ENCODE results near the gene CCDC3.

CCDC3 gene

DNA sequence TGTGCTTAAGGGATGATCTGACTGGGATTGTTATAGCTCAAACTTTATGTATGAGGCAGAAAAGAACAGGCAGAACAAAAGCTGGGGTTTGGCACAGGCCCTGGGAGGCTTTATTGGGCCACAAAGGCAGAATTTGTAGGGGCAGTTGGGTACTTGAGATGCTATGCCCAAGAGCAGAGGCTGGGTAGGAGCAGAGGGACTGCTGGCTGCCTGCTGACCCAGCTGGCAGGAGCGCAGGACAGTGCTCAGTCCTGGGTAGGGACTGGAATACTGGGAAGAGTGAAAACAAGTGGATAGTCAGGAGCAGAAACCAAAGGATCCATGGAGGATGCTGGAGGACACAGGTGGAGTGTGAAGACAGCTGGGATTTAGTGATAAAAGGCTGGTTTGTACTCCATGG, 75.7 kb downstream of the CCDC3 start:
- in situ Hi-C loops (cut with MboI; ENCODE audit: low pct_unique_long_range_greater_than_20kb, low sequenced_read_pairs, unreplicated experiment): no loop called here

DNA sequence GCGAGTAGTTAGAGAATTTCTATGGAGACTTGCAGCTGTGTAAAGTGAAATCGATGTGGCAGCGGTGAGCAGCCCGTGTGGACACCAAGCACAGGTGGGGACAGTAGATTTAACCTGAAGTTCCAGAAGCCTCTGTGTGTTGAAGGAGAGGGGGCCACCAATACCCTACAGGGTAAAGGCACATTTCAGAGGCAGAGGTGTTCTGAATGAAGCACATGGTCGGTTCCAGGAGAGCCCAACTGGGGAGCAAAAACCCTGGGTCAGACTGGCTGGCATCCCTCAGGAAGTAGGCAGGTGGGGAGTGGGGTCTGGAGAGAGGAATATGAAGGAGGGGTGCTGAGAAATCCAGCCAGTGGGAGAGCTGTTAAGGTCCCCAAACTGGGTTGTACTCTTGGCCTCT, 76.6 kb downstream of the CCDC3 start:
- TF ChIP-seq, protein P1, sequence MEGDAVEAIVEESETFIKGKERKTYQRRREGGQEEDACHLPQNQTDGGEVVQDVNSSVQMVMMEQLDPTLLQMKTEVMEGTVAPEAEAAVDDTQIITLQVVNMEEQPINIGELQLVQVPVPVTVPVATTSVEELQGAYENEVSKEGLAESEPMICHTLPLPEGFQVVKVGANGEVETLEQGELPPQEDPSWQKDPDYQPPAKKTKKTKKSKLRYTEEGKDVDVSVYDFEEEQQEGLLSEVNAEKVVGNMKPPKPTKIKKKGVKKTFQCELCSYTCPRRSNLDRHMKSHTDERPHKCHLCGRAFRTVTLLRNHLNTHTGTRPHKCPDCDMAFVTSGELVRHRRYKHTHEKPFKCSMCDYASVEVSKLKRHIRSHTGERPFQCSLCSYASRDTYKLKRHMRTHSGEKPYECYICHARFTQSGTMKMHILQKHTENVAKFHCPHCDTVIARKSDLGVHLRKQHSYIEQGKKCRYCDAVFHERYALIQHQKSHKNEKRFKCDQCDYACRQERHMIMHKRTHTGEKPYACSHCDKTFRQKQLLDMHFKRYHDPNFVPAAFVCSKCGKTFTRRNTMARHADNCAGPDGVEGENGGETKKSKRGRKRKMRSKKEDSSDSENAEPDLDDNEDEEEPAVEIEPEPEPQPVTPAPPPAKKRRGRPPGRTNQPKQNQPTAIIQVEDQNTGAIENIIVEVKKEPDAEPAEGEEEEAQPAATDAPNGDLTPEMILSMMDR (IDR thresholded peaks at IDR 0.05; ENCODE audit: extremely low read depth, insufficient read depth, missing control alignments): no peak
- no peak for DNase-seq (ENCODE audit: low spot score)
- in situ Hi-C loops (cut with MboI; ENCODE audit: low pct_unique_long_range_greater_than_20kb, low sequenced_read_pairs, unreplicated experiment): no loop called here

More for the DNA sequence above, 75.7 kb downstream of the CCDC3 start:
- no peak for DNase-seq (ENCODE audit: low spot score)
- TF ChIP-seq, protein P1 (IDR thresholded peaks at IDR 0.05; ENCODE audit: extremely low read depth, insufficient read depth, missing control alignments): no peak

DNA sequence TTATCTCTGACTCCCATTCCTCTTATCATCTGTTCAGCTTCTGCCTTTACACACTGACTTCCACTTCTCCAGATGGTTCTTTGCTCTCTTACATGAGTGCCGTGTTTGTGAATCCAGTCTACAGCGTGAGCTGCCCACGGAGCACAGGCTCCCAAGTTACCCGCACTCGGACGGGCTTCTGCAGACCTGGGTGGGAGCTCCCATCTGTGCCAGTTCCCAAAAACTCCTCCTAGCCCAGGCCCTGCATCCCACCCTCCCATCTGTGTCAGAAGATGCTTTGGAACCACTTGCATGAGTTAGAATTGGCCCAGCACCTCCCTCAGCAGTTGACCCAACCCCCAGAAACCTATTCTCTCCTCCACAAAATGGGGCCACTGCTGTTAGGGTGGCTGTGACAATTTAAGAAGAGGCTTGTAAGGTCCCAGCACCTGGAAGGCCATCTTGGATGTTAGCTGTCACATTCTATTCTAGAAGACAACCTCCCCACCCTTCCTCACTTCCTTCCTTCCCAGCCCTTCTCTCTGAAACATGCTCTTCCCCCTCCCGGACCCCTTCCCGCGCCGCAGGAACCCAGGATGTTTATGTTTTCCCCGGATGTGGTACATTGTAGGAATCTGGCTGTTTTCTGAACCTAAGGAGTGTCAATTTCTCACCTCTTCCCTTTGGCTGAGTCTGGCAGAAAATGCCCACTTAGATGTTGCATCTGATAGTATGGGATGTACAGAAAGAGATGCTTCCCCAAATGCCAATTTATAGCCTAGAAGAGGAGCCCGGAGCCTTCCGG, 79.2 kb downstream of the CCDC3 start:
- in situ Hi-C loops (cut with MboI; ENCODE audit: low pct_unique_long_range_greater_than_20kb, low sequenced_read_pairs, unreplicated experiment): no loop called here

DNA sequence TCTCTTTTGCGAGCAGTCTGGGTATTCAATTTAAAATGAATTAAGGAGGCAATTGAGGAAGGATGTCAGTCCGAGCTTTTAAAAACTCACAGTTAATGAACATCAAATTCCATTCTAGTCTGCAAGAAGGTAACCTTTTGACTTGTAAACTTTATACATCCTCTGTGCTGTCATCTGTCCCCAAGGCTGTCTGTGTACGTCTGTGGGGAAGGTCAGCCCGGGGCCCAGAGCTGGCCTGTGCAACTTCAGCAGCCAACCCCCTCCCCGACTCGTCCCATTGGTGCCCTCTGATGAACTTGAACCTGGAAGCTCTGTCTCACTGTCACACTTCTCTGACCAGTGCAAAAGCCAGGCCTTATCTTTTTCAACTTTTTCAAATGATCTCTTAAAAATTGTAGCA, 80.3 kb downstream of the CCDC3 start:
- in situ Hi-C loops (cut with MboI; ENCODE audit: low pct_unique_long_range_greater_than_20kb, low sequenced_read_pairs, unreplicated experiment): no loop called here
- no peak for DNase-seq (ENCODE audit: low spot score)
- TF ChIP-seq, protein P1 (IDR thresholded peaks at IDR 0.05; ENCODE audit: extremely low read depth, insufficient read depth, missing control alignments): no peak

More for the DNA sequence above, 79.2 kb downstream of the CCDC3 start:
- TF ChIP-seq, protein P1 (IDR thresholded peaks at IDR 0.05; ENCODE audit: extremely low read depth, insufficient read depth, missing control alignments): no peak
- no peak for DNase-seq (ENCODE audit: low spot score)

DNA sequence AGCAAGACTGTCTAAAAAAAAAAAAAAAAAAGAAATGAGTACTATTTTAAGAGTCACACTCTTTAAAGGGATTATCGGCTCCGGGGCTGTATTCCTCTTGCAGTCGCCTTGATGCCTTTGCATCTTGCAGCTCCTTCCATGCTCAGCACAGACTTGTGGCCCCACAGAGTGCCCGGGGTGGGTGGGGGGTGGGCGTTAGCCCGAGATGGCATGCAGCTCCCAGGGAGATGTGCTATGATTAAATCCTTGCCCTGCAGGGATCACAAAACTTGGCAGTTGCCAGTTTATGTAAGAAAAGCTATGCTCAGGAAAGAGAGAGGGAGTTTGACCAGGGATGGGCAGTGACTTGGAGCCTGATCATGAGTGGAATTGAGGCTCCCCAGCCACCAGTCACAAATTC, 81.9 kb downstream of the CCDC3 start:
- DNase-seq (ENCODE audit: low spot score): no peak

DNA sequence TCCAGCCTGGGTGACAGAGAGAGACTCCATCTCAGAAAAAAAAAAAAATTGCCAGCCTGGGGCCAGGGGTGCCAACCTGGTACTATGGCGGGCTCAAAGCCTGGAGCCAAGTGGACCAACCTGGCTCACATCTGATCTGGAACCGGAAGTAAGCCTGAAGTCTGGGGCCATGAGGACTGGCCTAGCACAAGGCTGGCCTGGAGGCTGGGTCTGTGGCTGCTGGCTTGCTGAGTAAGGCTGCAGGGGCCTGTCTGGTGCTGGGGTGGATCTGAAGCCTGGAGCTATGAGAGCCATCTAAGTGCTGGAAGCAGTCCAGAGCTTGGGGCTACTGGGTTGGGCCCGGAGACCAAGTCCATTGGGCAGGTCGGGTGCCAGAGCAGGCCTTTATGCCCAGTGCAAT, 84.9 kb downstream of the CCDC3 start:
- no peak for DNase-seq (ENCODE audit: low spot score)
- in situ Hi-C loops (cut with MboI; ENCODE audit: low pct_unique_long_range_greater_than_20kb, low sequenced_read_pairs, unreplicated experiment): no loop called here
- TF ChIP-seq, protein P1 (IDR thresholded peaks at IDR 0.05; ENCODE audit: extremely low read depth, insufficient read depth, missing control alignments): no peak

More for the DNA sequence above, 81.9 kb downstream of the CCDC3 start:
- in situ Hi-C loops (cut with MboI; ENCODE audit: low pct_unique_long_range_greater_than_20kb, low sequenced_read_pairs, unreplicated experiment): no loop called here
- TF ChIP-seq, protein P1 (IDR thresholded peaks at IDR 0.05; ENCODE audit: extremely low read depth, insufficient read depth, missing control alignments): no peak
